ENCODE measurements around the gene SLC35B2. TPM values are rescaled to one million over a fixed set of nuclear protein-coding genes. Genes with fewer than 3 reads are reported as not detected.

The SLC35B2 gene
- total and polyA plus RNA-seq, 10 of the 15 experiments (the other 5 are each of a cell fraction or from before 2014, with no cell fraction given): 11.3 to 45.4 (median 33.8) TPM

DNA sequence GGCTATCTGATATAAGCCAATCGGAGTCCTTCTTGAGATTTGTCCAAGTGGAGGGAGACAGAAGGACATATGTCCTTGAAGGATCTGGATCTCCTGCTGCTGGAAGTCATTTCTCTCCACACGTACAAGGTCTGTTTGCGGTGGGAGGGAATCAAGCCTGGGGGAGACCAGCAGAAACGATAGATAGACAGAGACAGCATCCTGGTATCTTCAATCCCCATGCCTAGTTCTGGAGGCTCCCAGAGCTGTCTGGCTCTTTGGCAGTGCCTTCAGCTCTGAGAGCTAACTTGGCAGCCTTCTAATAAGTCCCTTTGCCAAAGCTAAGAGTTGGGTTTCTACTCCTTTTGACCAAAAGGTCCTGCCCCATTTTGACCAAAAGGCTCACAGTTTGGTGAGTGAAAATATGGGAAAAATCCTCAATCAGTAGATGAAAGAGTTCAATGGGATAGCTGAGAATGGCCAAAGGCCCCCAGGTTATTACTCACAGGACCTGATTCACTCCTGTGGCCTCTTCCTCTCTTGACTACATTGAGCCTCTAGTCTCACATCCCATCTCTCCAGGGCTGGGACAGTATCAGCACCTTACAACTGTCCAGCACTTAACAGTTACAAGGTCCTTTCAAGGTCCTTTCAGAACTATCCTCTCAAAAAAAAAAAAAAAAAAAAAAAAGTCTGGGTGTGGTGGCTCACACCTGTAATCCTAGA lies 35.5 kb upstream of the SLC35B2 start:
- intact Hi-C loops (cut with micrococcal nuclease; ENCODE audit: unreplicated experiment): no loop called here
- Histone ChIP-seq H3K79me2 (ENCODE audit: control insufficient read depth, insufficient read depth, low read length) (no peaks in the 10 kb centered on the region), H3K4me3 (no peak overlapping the region), H3K4me2 (ENCODE audit: control insufficient read depth, insufficient read depth) (no peak overlapping the region), H3K27ac (ENCODE audit: control insufficient read depth, insufficient read depth) (no peak overlapping the region), H4K20me1 (ENCODE audit: control insufficient read depth, insufficient read depth) (no peaks in the 10 kb centered on the region), H2AFZ (ENCODE audit: control insufficient read depth, low read depth, low read length) (no peak overlapping the region), H3K36me3 (ENCODE audit: control insufficient read depth in 2 of 2, insufficient read depth in 2 of 2, low read length in 1 of 2) (no peaks in the 10 kb centered on the region), H3K27me3 (replicated peaks in 1 of 2; ENCODE audit: control insufficient read depth in 2 of 2, insufficient read depth in 2 of 2, low read length in 1 of 2) (peaks cover 7 to 14% of the 10 kb centered on the region in 2 experiments), H3K9ac (ENCODE audit: control insufficient read depth, insufficient read depth, low read length) (no peak overlapping the region), H3K9me3 (replicated peaks; ENCODE audit: control insufficient read depth, insufficient read depth, low read length) (no peaks in the 10 kb centered on the region), H3K4me1 (ENCODE audit: control insufficient read depth, insufficient read depth, low read length) (no peaks in the 10 kb centered on the region)
- BruUV-seq (replicated peaks): no TSS peak
- WGBS (ENCODE audit: insufficient coverage, insufficient replicate concordance, low lambda C conversion rate, missing lambda C conversion rate): 37% methylated on average over 4 of the region's 4 CpGs
- ChIA-PET POLR2A (no interaction called here), SMC1A (ENCODE audit: uncharacterized antibody, unreplicated experiment) (no interaction called here), CTCF (interaction anchor here (0.6 to 1.4 kb wide), 3 partner anchors 25 to 120 kb away, joined by 3 to 6 read pairs (median 3); no protein-coding TSS in a partner anchor), RAD21 (ENCODE audit: unreplicated experiment) (no interaction called here)
- in situ Hi-C loops (cut with MboI): no loop called here
- ATAC-seq (no peak), DNase-seq (ENCODE audit: low read depth, low spot score) (no peak), FAIRE-seq (no peak)
- TF ChIP-seq IKZF1 (conservative IDR thresholded peaks at IDR 0.05): no peak
- no peak for TF ChIP-seq JUND (IDR thresholded peaks at IDR 0.05; ENCODE audit: low read depth, low read length)
- TF ChIP-seq RAD51 (IDR thresholded peaks at IDR 0.05): no peak
- no peak for TF ChIP-seq BACH1 (IDR thresholded peaks at IDR 0.05; ENCODE audit: borderline replicate concordance)
- TF ChIP-seq CREB1 (IDR thresholded peaks at IDR 0.05; ENCODE audit: low read depth): no peak
- no peak for TF ChIP-seq ASH2L (IDR thresholded peaks at IDR 0.05; ENCODE audit: borderline replicate concordance, low read depth)
- TF ChIP-seq MAX (IDR thresholded peaks at IDR 0.05; ENCODE audit: low read depth, low read length): no peak
- TF ChIP-seq SRF (IDR thresholded peaks at IDR 0.05; ENCODE audit: low read depth in 2 of 2, low read length in 2 of 2): no peak
- TF ChIP-seq MLLT1 (IDR thresholded peaks at IDR 0.05): no peak
- no peak for TF ChIP-seq ZBTB33 (IDR thresholded peaks at IDR 0.05)
- TF ChIP-seq JUNB (IDR thresholded peaks at IDR 0.05): no peak
- TF ChIP-seq ATF7 (IDR thresholded peaks at IDR 0.05; ENCODE audit: low read depth): no peak
- no peak for TF ChIP-seq ZNF207 (IDR thresholded peaks at IDR 0.05; ENCODE audit: borderline replicate concordance)
- no peak for TF ChIP-seq BRCA1 (IDR thresholded peaks at IDR 0.05; ENCODE audit: low read depth, low read length)
- no peak for TF ChIP-seq SMC3 (IDR thresholded peaks at IDR 0.05; ENCODE audit: borderline replicate concordance, low read length)
- no peak for TF ChIP-seq ESRRA (IDR thresholded peaks at IDR 0.05; ENCODE audit: low read length)

All from GM12878 (cell line).